ENCODE data around the gene KCTD5. TPM values are rescaled to one million over a fixed set of nuclear protein-coding genes. Genes with fewer than 3 reads are reported as not detected.

The KCTD5 gene
- total RNA-seq, 1 experiment from 2014 or later: 66.5 TPM

GRCh38 chr16:2756288-2757015, 74.1 kb downstream of the KCTD5 start:
- H3K4me3 ChIP-seq: no peak overlapping the region
- H3K27me3 ChIP-seq (ENCODE audit: insufficient read depth, low read depth): no peaks in the 10 kb centered on the region
- intact Hi-C loops (cut with micrococcal nuclease; ENCODE audit: unreplicated experiment): no loop called here
- ChIA-PET POLR2A (ENCODE audit: unreplicated experiment) (interaction anchor here (0.6 kb wide), 1 partner anchor 208 kb away, joined by 4 read pairs; the partner anchor contains the start of gene KREMEN2), CTCF (no interaction called here)
- peaks cover 14% of the 10 kb centered on the region for H3K4me1 ChIP-seq (replicated peaks; ENCODE audit: insufficient read depth)
- no peaks in the 10 kb centered on the region for H3K9me2 ChIP-seq (ENCODE audit: insufficient read depth)
- H3K9me3 ChIP-seq (ENCODE audit: insufficient read depth, low read depth): no peaks in the 10 kb centered on the region
- H3K36me3 ChIP-seq (ENCODE audit: low read depth): peaks cover 47% of the 10 kb centered on the region
- H3K4me2 ChIP-seq: no peak overlapping the region
- no peak overlapping the region for H3K27ac ChIP-seq
- peaks cover 81% of the 10 kb centered on the region for H4K20me1 ChIP-seq (ENCODE audit: insufficient read depth)
- TF ChIP-seq EZH2 (IDR thresholded peaks at IDR 0.05; ENCODE audit: low read depth): no peak
- TF ChIP-seq CTCF (conservative IDR thresholded peaks at IDR 0.05): no peak
- no peak for DNase-seq
- peaks cover 68% of the 10 kb centered on the region for H3F3A ChIP-seq (ENCODE audit: insufficient read depth, low read depth)
- H2AFZ ChIP-seq: no peak overlapping the region
- no TSS peak for BruUV-seq (replicated peaks)
- H3K79me2 ChIP-seq (ENCODE audit: low read depth): peaks cover 87% of the 10 kb centered on the region

- Histone ChIP-seq H4K20me1 (ENCODE audit: insufficient read depth) (peaks cover 90% of the 10 kb centered on the region), H3K27me3 (ENCODE audit: insufficient read depth, low read depth) (no peaks in the 10 kb centered on the region), H3K4me2 (no peak overlapping the region), H3K4me3 (no peak overlapping the region), H3K9me2 (ENCODE audit: insufficient read depth) (no peaks in the 10 kb centered on the region), H3F3A (ENCODE audit: insufficient read depth, low read depth) (peaks cover 69% of the 10 kb centered on the region), H3K4me1 (replicated peaks; ENCODE audit: insufficient read depth) (peaks cover 14% of the 10 kb centered on the region), H3K9me3 (ENCODE audit: insufficient read depth, low read depth) (no peaks in the 10 kb centered on the region), H3K36me3 (ENCODE audit: low read depth) (peaks cover 56% of the 10 kb centered on the region), H3K27ac (no peak overlapping the region), H3K79me2 (ENCODE audit: low read depth) (peaks cover 95% of the 10 kb centered on the region), H2AFZ (no peak overlapping the region)
- no peak for DNase-seq
- CTCF ChIA-PET: no interaction called here
- BruUV-seq (replicated peaks): no TSS peak
- intact Hi-C loops (cut with micrococcal nuclease; ENCODE audit: unreplicated experiment): no loop called here
- POLR2A ChIA-PET (ENCODE audit: unreplicated experiment): interaction anchor here (0.6 to 0.7 kb wide), 2 partner anchors 21 to 207 kb away, joined by 4 to 6 read pairs; partner anchors contain the start of gene KREMEN2
- no peak for TF ChIP-seq CTCF (conservative IDR thresholded peaks at IDR 0.05)
- no peak for TF ChIP-seq EZH2 (IDR thresholded peaks at IDR 0.05; ENCODE audit: low read depth)
Measured at GRCh38 chr16:2757344-2757743, 75.0 kb downstream of the KCTD5 start.

Other genes starting within 250 kb of the KCTD5 start
- gene TEDC2, start 222.4 kb upstream of the KCTD5 start, total RNA-seq (2021): 26.3 and 28.0 TPM in 2 replicates
- 0.87 and 0.90 TPM in 2 replicates for gene NTN3, start 211.2 kb upstream of the KCTD5 start, total RNA-seq (2021)
- 30.0 and 34.2 TPM in 2 replicates for gene TBC1D24, start 207.4 kb upstream of the KCTD5 start, total RNA-seq (2021)
- 205 and 249 TPM in 2 replicates for gene ATP6V0C, start 168.6 kb upstream of the KCTD5 start, total RNA-seq (2021)
- 47.9 and 61.5 TPM in 2 replicates for gene AMDHD2, start 162.2 kb upstream of the KCTD5 start, total RNA-seq (2021)
- 0.43 and 0.94 TPM in 2 replicates for gene CEMP1, start 151.1 kb upstream of the KCTD5 start, total RNA-seq (2021)
- 43.2 and 46.8 TPM in 2 replicates for gene PDPK1, start 144.5 kb upstream of the KCTD5 start, total RNA-seq (2021)
- 14.8 and 21.2 TPM in 2 replicates for gene PRSS27, start 37.7 kb downstream of the KCTD5 start, total RNA-seq (2021)
- 679 and 746 TPM in 2 replicates for gene SRRM2, start 70.1 kb downstream of the KCTD5 start, total RNA-seq (2021)
- gene ELOB, start 94.8 kb downstream of the KCTD5 start, total RNA-seq (2021): 259 and 401 TPM in 2 replicates
- 0.23 and 0.33 TPM in 2 replicates for gene PRSS33, start 105.0 kb downstream of the KCTD5 start, total RNA-seq (2021)
- gene PRSS41, start 115.9 kb downstream of the KCTD5 start, total RNA-seq (2021): not detected in 2 replicates
- gene PRSS21, start 134.7 kb downstream of the KCTD5 start, total RNA-seq (2021): 61.2 and 77.4 TPM in 2 replicates
- gene ZG16B, start 147.8 kb downstream of the KCTD5 start, total RNA-seq (2021): 19.9 and 23.4 TPM in 2 replicates
- gene PRSS22, start 175.6 kb downstream of the KCTD5 start, total RNA-seq (2021): 98.2 and 99.7 TPM in 2 replicates
- 41.5 and 50.1 TPM in 2 replicates for gene FLYWCH2, start 200.7 kb downstream of the KCTD5 start, total RNA-seq (2021)
- 79.9 and 84.8 TPM in 2 replicates for gene FLYWCH1, start 229.4 kb downstream of the KCTD5 start, total RNA-seq (2021)

Data from PC-9 (cell line).